ENCODE measurements around the gene CEACAM18. TPM values are rescaled to one million over a fixed set of nuclear protein-coding genes. Genes with fewer than 3 reads are reported as not detected.

Gene CEACAM18
- not detected in 2 replicates for polyA plus RNA-seq (2011; rRNA removed)
- not detected in 2 replicates for polyA minus RNA-seq (2011; rRNA and poly(A)+ RNA removed)

DNA sequence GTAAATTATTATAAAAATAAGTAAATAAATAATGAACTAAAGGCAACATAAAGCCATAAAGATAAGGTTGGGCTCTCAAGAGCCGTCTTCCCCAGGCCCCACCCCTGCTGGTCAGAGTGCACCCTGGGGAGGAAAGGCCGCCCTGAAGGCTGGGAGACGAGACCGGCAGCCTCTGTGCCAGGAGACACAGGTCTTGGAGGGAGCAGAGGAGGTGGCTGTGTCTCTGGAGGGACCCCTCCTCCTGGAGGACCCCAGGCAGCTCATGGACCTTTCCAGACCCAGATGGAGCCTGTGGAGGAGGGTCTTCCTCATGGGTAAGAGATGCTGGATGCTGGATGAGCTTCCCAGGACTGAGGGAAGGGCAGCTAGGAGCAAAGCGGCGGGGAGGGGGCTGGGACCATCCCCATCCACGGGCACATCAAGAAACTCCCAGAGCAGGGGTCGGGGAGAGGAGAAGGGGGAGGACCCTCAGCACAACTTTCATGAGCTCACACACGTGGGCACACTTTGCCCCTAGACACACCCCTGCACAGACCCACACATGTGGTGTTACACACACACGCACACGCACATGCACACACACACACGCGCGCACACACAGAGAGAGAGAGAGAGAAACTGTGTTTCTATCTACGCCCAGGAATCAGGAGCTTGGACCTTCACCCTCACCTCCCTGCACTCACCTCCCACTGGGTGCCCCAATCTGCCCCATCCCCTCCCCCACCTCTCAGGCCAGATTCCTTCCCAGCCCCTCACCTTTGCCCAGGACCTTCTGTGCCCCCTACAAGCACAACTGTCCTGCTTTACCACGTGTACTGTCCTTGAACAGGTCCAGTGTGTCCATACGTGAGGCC is at the start of gene CEACAM18:
TSS of gene CEACAM18 (plus strand) at position 159 of the 854 bp plus-strand sequence.
- ChIA-PET POLR2A (no interaction called here), CTCF (no interaction called here)
- no peaks in the 10 kb centered on the region for H3K27me3 ChIP-seq (ENCODE audit: control insufficient read depth, insufficient read depth, low read length)
- no peak within 1 kb of the TSS for H3K4me3 ChIP-seq (ENCODE audit: low read depth, low read length)
- H3K36me3 ChIP-seq (ENCODE audit: control insufficient read depth, insufficient read depth, low read length) = no peaks in the 10 kb centered on the region
- DNase-seq (ENCODE audit: low read depth) = no peak
- TF ChIP-seq CTCF (IDR thresholded peaks at IDR 0.05; ENCODE audit: insufficient read depth, low read depth, low read length) = no peak

- Histone ChIP-seq H3K36me3 (ENCODE audit: control insufficient read depth, insufficient read depth, low read length) (no peaks in the 10 kb centered on the region), H3K27me3 (ENCODE audit: control insufficient read depth, insufficient read depth, low read length) (no peaks in the 10 kb centered on the region), H3K4me3 (ENCODE audit: low read depth, low read length) (no peak overlapping the region)
- POLR2A ChIA-PET = no interaction called here
- no peak for DNase-seq (ENCODE audit: low read depth)
- TF ChIP-seq CTCF (IDR thresholded peaks at IDR 0.05; ENCODE audit: insufficient read depth, low read depth, low read length) = no peak
- CTCF ChIA-PET = no interaction called here
Measured at GRCh38 chr19:51430221-51430620, 48.1 kb upstream of the CEACAM18 start.

DNA sequence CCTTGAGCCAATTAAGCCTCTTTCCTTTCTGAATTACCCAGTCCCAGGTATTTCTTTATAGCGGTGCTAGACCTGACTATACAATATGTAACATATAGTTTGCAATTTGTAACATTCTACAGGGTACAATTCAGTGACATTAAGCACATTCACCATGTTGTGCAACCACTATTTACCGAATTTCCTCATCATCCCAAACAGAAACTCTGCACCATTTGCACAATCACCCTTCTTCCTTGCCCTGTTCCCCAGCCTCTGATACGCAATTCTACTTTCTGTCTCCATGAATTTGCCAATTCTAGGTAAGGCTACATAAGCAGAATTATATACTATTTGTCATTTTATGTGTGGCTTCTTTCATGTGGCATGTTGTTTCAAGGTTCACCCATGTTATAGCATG is 47.2 kb upstream of the CEACAM18 start:
- no peak for DNase-seq (ENCODE audit: low read depth)
- Histone ChIP-seq H3K36me3 (ENCODE audit: control insufficient read depth, insufficient read depth, low read length) (no peaks in the 10 kb centered on the region), H3K4me3 (ENCODE audit: low read depth, low read length) (no peak overlapping the region), H3K27me3 (ENCODE audit: control insufficient read depth, insufficient read depth, low read length) (no peaks in the 10 kb centered on the region)
- TF ChIP-seq CTCF (IDR thresholded peaks at IDR 0.05; ENCODE audit: insufficient read depth, low read depth, low read length) = no peak
- ChIA-PET CTCF (no interaction called here), POLR2A (no interaction called here)

- ChIA-PET CTCF (interaction anchor here (0.7 kb wide), 1 partner anchor 59 kb away, joined by 3 read pairs; no protein-coding TSS in a partner anchor), POLR2A (no interaction called here)
- Histone ChIP-seq H3K27me3 (ENCODE audit: control insufficient read depth, insufficient read depth, low read length) (no peaks in the 10 kb centered on the region), H3K4me3 (ENCODE audit: low read depth, low read length) (no peak overlapping the region), H3K36me3 (ENCODE audit: control insufficient read depth, insufficient read depth, low read length) (no peaks in the 10 kb centered on the region)
- DNase-seq (ENCODE audit: low read depth) = no peak
- TF ChIP-seq CTCF (IDR thresholded peaks at IDR 0.05; ENCODE audit: insufficient read depth, low read depth, low read length) = no peak
Measured at GRCh38 chr19:51433043-51433442, 45.3 kb upstream of the CEACAM18 start.

- no peak for TF ChIP-seq CTCF (IDR thresholded peaks at IDR 0.05; ENCODE audit: insufficient read depth, low read depth, low read length)
- Histone ChIP-seq H3K4me3 (ENCODE audit: low read depth, low read length) (no peak overlapping the region), H3K36me3 (ENCODE audit: control insufficient read depth, insufficient read depth, low read length) (no peaks in the 10 kb centered on the region), H3K27me3 (ENCODE audit: control insufficient read depth, insufficient read depth, low read length) (no peaks in the 10 kb centered on the region)
- ChIA-PET POLR2A (no interaction called here), CTCF (no interaction called here)
- DNase-seq (ENCODE audit: low read depth) = no peak
Measured at GRCh38 chr19:51434456-51434855, 43.9 kb upstream of the CEACAM18 start.
